ENCODE data around the gene CMC2. TPM values are rescaled to one million over a fixed set of nuclear protein-coding genes. Genes with fewer than 3 reads are reported as not detected.

Gene CMC2
- total and polyA plus RNA-seq, 9 of the 15 experiments (the other 6 are each of a cell fraction or from before 2014, with no cell fraction given), result 122 to 501 (median 172) TPM

DNA sequence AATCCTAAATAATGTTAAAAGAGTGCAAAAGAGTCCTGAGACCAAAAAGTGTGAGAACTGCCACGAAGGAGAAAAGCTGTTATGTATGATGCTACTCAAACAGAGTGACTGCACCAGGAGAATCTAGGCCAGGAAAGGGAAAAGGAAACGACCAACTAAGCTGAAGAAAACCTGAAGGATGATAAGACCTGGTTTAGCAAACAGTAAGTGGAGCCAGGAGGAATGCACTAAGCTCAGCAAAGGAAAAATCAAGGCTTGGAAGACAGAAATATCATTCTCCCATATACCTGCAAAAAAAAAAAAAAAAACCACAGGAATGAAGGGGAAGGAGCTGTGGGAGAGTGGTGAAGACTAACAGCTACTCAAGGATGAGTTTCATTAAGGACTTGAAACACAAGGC, 21.1 kb downstream of the CMC2 start (continued):
- TF ChIP-seq CBX3 (IDR thresholded peaks at IDR 0.05; ENCODE audit: borderline replicate concordance in 1 of 2, low read length in 2 of 2) (no peak), JUND (IDR thresholded peaks at IDR 0.05; ENCODE audit: borderline replicate concordance, low read depth, low read length) (no peak), JUND (tag; IDR thresholded peaks at IDR 0.05; ENCODE audit: borderline replicate concordance, low read depth, low read length) (no peak), E2F6 (IDR thresholded peaks at IDR 0.05; ENCODE audit: borderline replicate concordance in 1 of 2, extremely low read depth in 1 of 2, insufficient read depth in 1 of 2, insufficient read length in 1 of 2, low read depth in 1 of 2, low read length in 1 of 2, poor library complexity in 1 of 2, severe bottlenecking in 1 of 2) (no peak), SFPQ (IDR thresholded peaks at IDR 0.05; ENCODE audit: low read depth, low read length) (no peak)
